ENCODE data around the gene SLC9C1.

- TF ChIP-seq KLF16 (IDR thresholded peaks at IDR 0.05) (no peak), RAD21 (CRISPR knock-in tag; conservative IDR thresholded peaks at IDR 0.05 in 1 of 2, IDR thresholded peaks at IDR 0.05 in 1 of 2) (no peak), POLR2AphosphoS5 (IDR thresholded peaks at IDR 0.05; ENCODE audit: control insufficient read depth, insufficient read depth, low read depth, low read length) (no peak), HMG20B (CRISPR knock-in tag; IDR thresholded peaks at IDR 0.05) (no peak), FIP1L1 (IDR thresholded peaks at IDR 0.05; ENCODE audit: low read depth, low read length, poor library complexity, severe bottlenecking) (no peak), REST (IDR thresholded peaks at IDR 0.05; ENCODE audit: borderline replicate concordance) (no peak), REST (CRISPR knock-in tag; IDR thresholded peaks at IDR 0.05; ENCODE audit: low read depth) (no peak), CTCF (IDR thresholded peaks at IDR 0.05 in 2 of 3, conservative IDR thresholded peaks at IDR 0.05 in 1 of 3; ENCODE audit: insufficient read depth in 2 of 3, low read depth in 1 of 3, low read length in 3 of 3) (no peak)
- TF ChIP-seq, protein P1, sequence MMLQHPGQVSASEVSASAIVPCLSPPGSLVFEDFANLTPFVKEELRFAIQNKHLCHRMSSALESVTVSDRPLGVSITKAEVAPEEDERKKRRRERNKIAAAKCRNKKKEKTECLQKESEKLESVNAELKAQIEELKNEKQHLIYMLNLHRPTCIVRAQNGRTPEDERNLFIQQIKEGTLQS (IDR thresholded peaks at IDR 0.05) = no peak
- TF ChIP-seq, protein P1 (CRISPR knock-in tag; conservative IDR thresholded peaks at IDR 0.05) = no peak
Measured at GRCh38 chr3:112119962-112120836, 173.8 kb downstream of the SLC9C1 start.
